HEK293 (cell line): ENCODE measurements around the gene PAXX.

Experiments
- CTCF ChIA-PET: fragments of 350-600 bp; formaldehyde crosslinking; extraction: SDS; loops from one replicate; lab custom pipeline; 2021; ENCODE audit warnings: antibody characterized with exemption; lab: Yijun Ruan, JAX
- POLR2A ChIA-PET: fragments of 300-600 bp; formaldehyde crosslinking; extraction: SDS; loops from one replicate; lab custom pipeline; 2020; ENCODE audit warnings: antibody characterized with exemption, inconsistent platforms; lab: Yijun Ruan, JAX
- H3K27ac ChIP-seq: fragments of 200-500 bp; sonication (Bioruptor generic); 2 replicates; pipeline ENCODE4 v1.5.1; 2014; ENCODE audit warnings: low read depth, low read length, control low read depth, inconsistent platforms; ENCODE audit errors: extremely low read depth
- H3K36me3 ChIP-seq, 2 experiments: fragments of 200-500 bp in 1 of 2; sonication (Bioruptor generic) in 1 of 2; 1 replicate in 1 of 2; 2 replicates in 1 of 2; pipeline ENCODE4 v1.5.1; 2014 to 2017; ENCODE audit warnings: inconsistent platforms in 2 of 2, low read length in 2 of 2; ENCODE audit not compliant: control insufficient read depth in 2 of 2, insufficient read depth in 1 of 2
- H3K4me1 ChIP-seq: fragments of 200-500 bp; sonication (Bioruptor generic); 2 replicates; pipeline ENCODE4 v1.5.1; 2014; ENCODE audit warnings: mild to moderate bottlenecking, low read length, inconsistent platforms; ENCODE audit not compliant: control insufficient read depth, insufficient read depth
- H3K4me3 ChIP-seq: 2 replicates; pipeline ENCODE4 v1.5.1; 2011; ENCODE audit warnings: low read depth, mild to moderate bottlenecking, control low read depth, low read length, moderate library complexity
- H3K9me3 ChIP-seq: fragments of 200-500 bp; sonication (Bioruptor generic); 2 replicates; pipeline ENCODE4 v1.5.1; 2014; ENCODE audit warnings: low read depth, low read length, inconsistent platforms; ENCODE audit not compliant: control insufficient read depth, insufficient read depth
- BCL11B ChIP-seq: fragments of 450-650 bp; formaldehyde crosslinking; IDR thresholded peaks from 2 replicates; pipeline ENCODE4 v1.5.1; 2016; ENCODE audit warnings: low read depth, missing biosample characterization, missing genetic modification characterization
- EGR2 ChIP-seq: fragments of 450-650 bp; formaldehyde crosslinking; IDR thresholded peaks from 2 replicates; pipeline ENCODE4 v1.5.1; 2016; ENCODE audit warnings: low read depth, missing biosample characterization, missing genetic modification characterization
- GLIS2 ChIP-seq: fragments of 450-650 bp; formaldehyde crosslinking; IDR thresholded peaks from 2 replicates; pipeline ENCODE4 v1.5.1; 2016; ENCODE audit warnings: missing biosample characterization, missing genetic modification characterization
- KLF1 ChIP-seq: fragments of 450-650 bp; formaldehyde crosslinking; IDR thresholded peaks from 2 replicates; pipeline ENCODE4 v1.5.1; 2016; ENCODE audit warnings: missing biosample characterization, missing genetic modification characterization
- KLF10 ChIP-seq: fragments of 450-650 bp; IDR thresholded peaks from 2 replicates; pipeline ENCODE4 v1.5.1; 2018; ENCODE audit warnings: missing biosample characterization, mild to moderate bottlenecking, missing genetic modification characterization
- KLF8 ChIP-seq: fragments of 450-650 bp; formaldehyde crosslinking; IDR thresholded peaks from 2 replicates; pipeline ENCODE4 v1.5.1; 2016; ENCODE audit warnings: missing biosample characterization, missing genetic modification characterization
- KLF9 ChIP-seq: fragments of 450-650 bp; formaldehyde crosslinking; IDR thresholded peaks from 2 replicates; pipeline ENCODE4 v1.5.1; 2016; ENCODE audit warnings: missing biosample characterization, missing genetic modification characterization, low read depth
- PATZ1 ChIP-seq: fragments of 450-650 bp; formaldehyde crosslinking; IDR thresholded peaks from 2 replicates; pipeline ENCODE4 v1.5.1; 2016; ENCODE audit warnings: missing biosample characterization, missing genetic modification characterization
- ZFHX2 ChIP-seq: fragments of 450-650 bp; formaldehyde crosslinking; conservative IDR thresholded peaks from 2 replicates; pipeline ENCODE4 v1.5.1; 2016; ENCODE audit warnings: missing biosample characterization, missing genetic modification characterization
- ZIC2 ChIP-seq: fragments of 450-650 bp; formaldehyde crosslinking; IDR thresholded peaks from 2 replicates; pipeline ENCODE4 v1.5.1; 2016; ENCODE audit warnings: missing biosample characterization, missing genetic modification characterization
- ZNF148 ChIP-seq: fragments of 450-650 bp; formaldehyde crosslinking; IDR thresholded peaks from 2 replicates; pipeline ENCODE4 v1.5.0; 2017; ENCODE audit warnings: missing biosample characterization, missing genetic modification characterization, borderline replicate concordance
- ZNF354C ChIP-seq: fragments of 450-650 bp; formaldehyde crosslinking; IDR thresholded peaks from 2 replicates; pipeline ENCODE4 v1.5.1; 2016; ENCODE audit warnings: missing biosample characterization, missing genetic modification characterization, low read depth, borderline replicate concordance
- ZNF423 ChIP-seq: fragments of 450-650 bp; formaldehyde crosslinking; IDR thresholded peaks from 2 replicates; pipeline ENCODE4 v1.5.1; 2016; ENCODE audit warnings: missing biosample characterization, missing genetic modification characterization
- ZNF510 ChIP-seq: fragments of 450-650 bp; formaldehyde crosslinking; IDR thresholded peaks from 2 replicates; pipeline ENCODE4 v1.5.1; 2018; ENCODE audit warnings: mild to moderate bottlenecking, missing genetic modification characterization, missing biosample characterization; ENCODE audit not compliant: insufficient replicate concordance
- ZNF549 ChIP-seq: fragments of 450-650 bp; IDR thresholded peaks from 2 replicates; pipeline ENCODE4 v1.5.1; 2018; ENCODE audit warnings: missing biosample characterization, missing genetic modification characterization, mild to moderate bottlenecking, inconsistent platforms, moderate library complexity
- ZNF624 ChIP-seq: fragments of 450-650 bp; formaldehyde crosslinking; IDR thresholded peaks from 2 replicates; pipeline ENCODE4 v1.5.1; 2017; ENCODE audit warnings: missing biosample characterization, missing genetic modification characterization
- ZNF747 ChIP-seq: fragments of 450-650 bp; formaldehyde crosslinking; IDR thresholded peaks from 2 replicates; pipeline ENCODE4 v1.5.1; 2016; ENCODE audit warnings: missing biosample characterization, missing genetic modification characterization

The PAXX gene

GRCh38 chr9:136977649-136978072 is 14.6 kb upstream of the PAXX start:
- TF ChIP-seq ZNF354C (tag by site-specific recombination) (no peak), KLF1 (tag by site-specific recombination) (no peak), KLF8 (tag by site-specific recombination) (peak; percentile 25; the same call in 1 of the 2 replicates), ZNF624 (tag by site-specific recombination) (no peak), ZNF423 (tag by site-specific recombination) (no peak), PATZ1 (tag by site-specific recombination) (no peak)
- H3K4me3 ChIP-seq, result no peak overlapping the region
- H3K36me3 ChIP-seq, result no peaks in the 10 kb centered on the region
- POLR2A ChIA-PET, result interaction anchor here (0.6 to 1.6 kb wide), 6 partner anchors 15 to 90 kb away, joined by 3 to 8 read pairs (median 4); partner anchors contain the start of gene PAXX
- H3K9me3 ChIP-seq, result no peaks in the 10 kb centered on the region
- CTCF ChIA-PET, result interaction anchor here (0.8 kb wide), 1 partner anchor 51 kb away, joined by 3 read pairs; no protein-coding TSS in a partner anchor
- H3K4me1 ChIP-seq, result no peaks in the 10 kb centered on the region
- H3K27ac ChIP-seq, result no peak overlapping the region

GRCh38 chr9:136978073-136978864 is 14.0 kb upstream of the PAXX start:
- no peaks in the 10 kb centered on the region for H3K36me3 ChIP-seq
- H3K27ac ChIP-seq, result no peak overlapping the region
- no peaks in the 10 kb centered on the region for H3K9me3 ChIP-seq
- no peak for TF ChIP-seq GLIS2 (tag by site-specific recombination)
- TF ChIP-seq ZFHX2, result peak; percentile 72
- TF ChIP-seq KLF1 (tag by site-specific recombination), result peak; percentile 85
- TF ChIP-seq KLF8 (tag by site-specific recombination), result peak; percentile 95
- TF ChIP-seq KLF9 (tag by site-specific recombination), result peak; percentile 62
- TF ChIP-seq EGR2, result peak; percentile 37
- no peak for TF ChIP-seq ZNF549 (tag by site-specific recombination)
- no peak overlapping the region for H3K4me3 ChIP-seq
- POLR2A ChIA-PET, result interaction anchor here (0.6 to 1.6 kb wide), 7 partner anchors 14 to 112 kb away, joined by 3 to 8 read pairs (median 4); partner anchors contain the start of genes EDF1, MAN1B1 and PAXX
- H3K4me1 ChIP-seq, result no peaks in the 10 kb centered on the region
- CTCF ChIA-PET, result interaction anchor here (0.6 to 0.8 kb wide), 2 partner anchors 51 to 71 kb away, joined by 3 read pairs; no protein-coding TSS in a partner anchor

- CTCF ChIA-PET, result no interaction called here
- POLR2A ChIA-PET, result interaction anchor here (1.0 to 1.6 kb wide), 3 partner anchors 13 to 108 kb away, joined by 3 to 8 read pairs (median 4); partner anchors contain the start of genes MAN1B1 and PAXX
- Histone ChIP-seq H3K4me3 (no peak overlapping the region), H3K36me3 (no peaks in the 10 kb centered on the region), H3K9me3 (no peaks in the 10 kb centered on the region)
- TF ChIP-seq ZNF747 (no peak), KLF8 (tag by site-specific recombination) (peak; percentile 85; the same call in 1 of the 2 replicates), ZNF510 (tag by site-specific recombination) (no peak), ZFHX2 (no peak), ZIC2 (tag by site-specific recombination) (peak; percentile 43), BCL11B (tag by site-specific recombination) (peak; percentile 62; the same call in 1 of the 2 replicates), KLF10 (tag by site-specific recombination) (peak; percentile 27; the same call in 1 of the 2 replicates), ZNF148 (no peak), GLIS2 (tag by site-specific recombination) (peak; percentile 64), KLF9 (tag by site-specific recombination) (peak; percentile 51), KLF1 (tag by site-specific recombination) (peak; percentile 75)
- TF ChIP-seq, all 188 proteins: peak for 7
- Histone ChIP-seq H3K27ac (no peak overlapping the region), H3K4me1 (no peaks in the 10 kb centered on the region)
Observed at GRCh38 chr9:136978865-136979544, 13.2 kb upstream of the PAXX start.
